Stimulated activated CD8-positive, alpha-beta memory T cell treated with anti-CD3 and anti-CD28 coated beads, Interleukin-15, amount 100 ng/mL, for 48 hours (primary cell): ENCODE measurements around the gene FCGR3B.
"Not testable (repeated sequence)": the region's sequence is repeated elsewhere in the genome, so short reads cannot be mapped to it uniquely, and the experiment has no call there.

Source experiments
- DNase-seq, 2 donors: peaks; one replicate each; pipeline ENCODE4 v3.0.0-alpha.2; 2020; ENCODE audit warnings: low read depth in 2 of 2

Gene FCGR3B

GRCh38 chr1:161605762-161606540 lies 25.0 kb downstream of the FCGR3B start:
- DNase-seq = not testable (repeated sequence)

GRCh38 chr1:161605024-161605423 lies 26.0 kb downstream of the FCGR3B start:
- DNase-seq = not testable (repeated sequence)

GRCh38 chr1:161597077-161597476 lies 33.9 kb downstream of the FCGR3B start:
- not testable (repeated sequence) for DNase-seq

DNA sequence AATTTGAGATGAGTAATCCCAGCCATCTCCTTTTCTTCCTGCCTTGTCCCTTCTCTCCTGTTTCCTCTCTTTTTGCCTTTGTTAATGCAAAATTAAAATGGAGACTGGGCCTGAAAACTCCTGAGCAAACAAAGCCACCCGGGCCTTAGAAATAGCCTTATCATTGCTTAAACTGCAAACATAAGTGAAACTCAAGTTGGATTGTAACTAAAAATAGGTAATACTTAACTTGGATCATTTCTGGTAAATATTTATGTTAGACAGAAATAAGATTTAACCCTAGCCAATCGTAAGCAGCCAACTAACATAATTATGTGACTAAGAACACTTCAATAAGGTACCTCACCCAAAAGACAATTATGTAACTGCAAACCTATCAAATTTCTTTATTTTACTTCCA lies 35.4 kb downstream of the FCGR3B start:
- not testable (repeated sequence) for DNase-seq

DNA sequence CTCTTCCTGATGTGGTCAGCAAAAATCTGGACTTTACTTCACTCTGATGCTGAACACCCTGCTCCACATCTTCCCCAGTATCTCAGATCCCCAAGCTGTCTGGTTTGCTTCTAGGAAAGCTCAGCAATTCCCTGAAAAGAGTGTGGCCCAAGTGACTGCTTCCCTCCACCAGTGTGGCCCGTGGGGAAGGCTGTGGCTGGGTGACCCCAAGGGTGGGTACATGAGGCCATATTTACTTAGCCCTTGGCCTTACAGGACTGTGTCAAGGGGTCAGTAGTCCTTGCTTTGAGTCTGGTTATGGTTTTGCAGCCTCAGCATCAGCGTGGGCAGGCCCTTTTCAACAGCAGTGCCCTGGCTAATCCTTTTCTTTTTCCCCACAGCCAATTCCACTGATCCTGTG lies 35.8 kb downstream of the FCGR3B start:
- DNase-seq = not testable (repeated sequence)

GRCh38 chr1:161594269-161594984 lies 36.5 kb downstream of the FCGR3B start:
- not testable (repeated sequence) for DNase-seq

- not testable (repeated sequence) for DNase-seq
These were observed 37.8 kb downstream of the FCGR3B start for GRCh38 chr1:161593092-161593755.

- DNase-seq = not testable (repeated sequence)
These were observed 38.4 kb downstream of the FCGR3B start for GRCh38 chr1:161592586-161592985.

GRCh38 chr1:161589920-161590319 lies 41.1 kb downstream of the FCGR3B start:
- DNase-seq = not testable (repeated sequence)

DNA sequence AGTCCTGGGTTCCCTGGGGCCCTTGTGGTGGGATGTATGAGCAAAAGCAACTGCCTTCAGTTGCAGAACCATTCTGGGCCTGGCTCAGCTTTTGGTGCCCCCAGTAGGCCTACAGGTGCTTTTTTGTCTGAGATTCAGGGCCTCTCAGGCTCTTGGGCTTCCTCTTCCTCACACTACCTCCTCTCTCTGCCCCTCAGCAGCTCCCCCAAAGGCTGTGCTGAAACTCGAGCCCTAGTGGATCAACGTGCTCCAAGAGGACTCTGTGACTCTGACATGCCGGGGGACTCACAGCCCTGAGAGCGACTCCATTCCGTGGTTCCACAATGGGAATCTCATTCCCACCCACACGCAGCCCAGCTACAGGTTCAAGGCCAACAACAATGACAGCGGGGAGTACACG lies 41.6 kb downstream of the FCGR3B start:
- not testable (repeated sequence) for DNase-seq

DNA sequence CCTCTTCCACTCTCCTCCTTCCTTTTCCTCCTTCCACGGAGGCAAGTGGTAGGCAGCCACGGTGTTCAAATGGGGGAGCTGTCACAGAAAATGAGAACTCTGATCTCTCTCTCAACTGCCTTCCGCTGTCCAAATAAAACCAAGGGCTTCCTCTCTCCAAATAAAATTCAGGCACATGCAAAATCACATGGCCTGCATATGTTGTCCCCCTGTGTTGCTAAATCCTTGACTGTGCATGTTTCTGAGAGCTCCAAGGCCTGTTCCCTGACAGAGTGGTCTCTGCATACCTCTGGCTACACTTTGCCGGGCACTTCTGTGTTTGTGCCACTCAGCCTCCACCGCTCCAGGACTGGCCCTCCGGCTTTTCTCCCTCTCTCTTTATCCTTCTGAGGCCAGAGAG lies 42.4 kb downstream of the FCGR3B start:
- DNase-seq = not testable (repeated sequence)

DNA sequence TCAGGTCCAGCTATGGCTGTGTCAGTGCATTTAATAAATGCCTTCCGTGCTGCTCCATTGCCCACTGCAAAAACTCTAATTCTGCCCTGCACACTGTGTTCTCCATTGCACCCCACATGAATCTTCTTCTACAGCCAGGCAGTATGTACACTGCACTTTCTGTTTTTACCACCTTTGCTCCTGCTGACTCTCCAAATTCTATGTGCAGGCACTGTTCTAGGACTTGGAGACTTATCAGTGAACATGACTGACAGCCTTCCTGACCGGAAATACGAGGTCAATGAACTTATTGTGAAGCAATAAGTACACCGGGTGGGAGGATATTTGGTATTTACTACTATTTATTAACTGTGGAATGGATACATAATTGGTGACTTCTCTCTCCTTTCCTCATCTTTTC lies 48.1 kb downstream of the FCGR3B start:
- not testable (repeated sequence) for DNase-seq

DNA sequence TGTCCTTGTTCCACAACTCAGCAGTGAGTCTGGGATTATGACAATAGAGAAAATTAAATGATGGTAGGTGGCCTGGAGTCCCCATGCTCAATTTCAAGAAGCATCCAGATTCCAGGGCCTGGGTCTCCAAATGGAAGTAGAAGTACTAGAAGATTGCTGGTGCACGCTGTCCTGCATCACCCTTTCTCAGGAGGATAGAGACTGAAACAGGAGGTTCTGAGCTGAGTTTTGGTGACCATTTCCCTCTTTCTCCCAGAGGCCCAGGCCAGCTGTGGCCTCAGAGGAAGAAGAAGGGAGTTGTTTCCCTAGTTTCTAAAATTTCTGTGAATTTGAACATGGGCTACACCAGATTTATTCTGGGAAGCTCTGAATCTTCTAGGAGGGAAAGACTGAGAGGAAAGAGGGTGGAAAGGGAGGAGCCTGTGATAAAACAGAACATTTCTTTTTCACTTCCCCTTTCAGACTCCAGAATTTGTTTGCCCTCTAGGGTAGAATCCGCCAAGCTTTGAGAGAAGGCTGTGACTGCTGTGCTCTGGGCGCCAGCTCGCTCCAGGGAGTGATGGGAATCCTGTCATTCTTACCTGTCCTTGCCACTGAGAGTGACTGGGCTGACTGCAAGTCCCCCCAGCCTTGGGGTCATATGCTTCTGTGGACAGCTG lies 50.0 kb downstream of the FCGR3B start:
- not testable (repeated sequence) for DNase-seq

DNA sequence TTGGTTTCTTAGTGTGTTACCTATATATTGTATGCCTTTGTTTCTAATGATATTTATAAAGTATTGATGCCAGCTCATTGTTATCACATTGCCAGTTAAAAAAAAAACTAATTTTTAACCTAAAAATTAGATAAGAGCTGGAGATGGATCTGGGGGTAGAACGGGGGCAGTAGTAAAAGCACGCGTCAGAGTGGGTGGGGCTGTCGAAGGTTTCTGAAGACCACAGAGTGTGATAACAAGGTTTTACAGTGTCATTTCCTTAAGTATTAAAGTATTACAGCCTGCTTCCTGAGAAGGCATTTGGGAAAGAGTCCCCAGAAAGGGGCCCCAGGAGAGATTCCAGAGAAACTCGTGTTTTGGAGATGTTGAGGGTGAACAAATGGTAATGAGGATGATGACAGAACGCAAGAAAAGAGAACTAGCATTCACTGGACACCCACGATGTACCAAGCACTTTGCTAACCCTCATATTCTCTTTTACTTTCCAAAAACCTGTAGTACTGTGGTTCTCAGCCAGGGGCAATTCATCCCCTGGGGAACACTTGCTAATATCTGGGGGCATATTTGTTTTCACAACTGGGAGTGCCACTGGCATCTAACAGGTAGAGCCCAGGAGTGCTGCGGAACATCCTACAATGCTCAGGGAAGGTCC lies 51.0 kb downstream of the FCGR3B start:
- DNase-seq = not testable (repeated sequence)

GRCh38 chr1:161576676-161577075 lies 54.3 kb downstream of the FCGR3B start:
- not testable (repeated sequence) for DNase-seq
